MM.1S (cell line): ENCODE measurements around the gene LRG1.
A peak's percentile ranks its signal among the peaks of the same experiment; 100 is the strongest.

ENCODE experiments used
- DNase-seq: peaks from one replicate; pipeline ENCODE4 v3.0.0-alpha.2; 2015
- H2AFZ ChIP-seq: fragments of 300-600 bp; sonication (generic); 2 replicates; pipeline ENCODE4 v1.6.0; 2016; ENCODE audit warnings: antibody characterized with exemption, low read length
- H3F3A ChIP-seq: fragments of 300-600 bp; sonication (generic); 2 replicates; pipeline ENCODE4 v1.6.1; 2016; ENCODE audit warnings: mild to moderate bottlenecking, antibody characterized with exemption, low read length, moderate library complexity, mixed read lengths; ENCODE audit not compliant: insufficient read depth
- H3K27ac ChIP-seq: fragments of 300-600 bp; sonication (generic); 2 replicates; pipeline ENCODE4 v1.5.1; 2016; ENCODE audit warnings: mild to moderate bottlenecking, low read length
- H3K27me3 ChIP-seq: fragments of 300-600 bp; sonication (generic); replicated peaks from 2 replicates; pipeline ENCODE4 v1.6.0; 2016; ENCODE audit warnings: low read length; ENCODE audit not compliant: insufficient read depth
- H3K36me3 ChIP-seq: fragments of 300-600 bp; sonication (generic); replicated peaks from 2 replicates; pipeline ENCODE4 v1.6.1; 2016; ENCODE audit warnings: mild to moderate bottlenecking, low read length, mixed read lengths; ENCODE audit not compliant: insufficient read depth
- H3K4me1 ChIP-seq: fragments of 300-600 bp; sonication (generic); 2 replicates; pipeline ENCODE4 v1.6.1; 2016; ENCODE audit warnings: low read length, mixed read lengths
- H3K4me2 ChIP-seq: fragments of 300-600 bp; sonication (generic); 2 replicates; pipeline ENCODE4 v1.6.0; 2016; ENCODE audit warnings: low read depth, low read length
- H3K4me3 ChIP-seq: fragments of 300-600 bp; sonication (generic); 2 replicates; pipeline ENCODE4 v1.5.1; 2016; ENCODE audit warnings: low read length, mixed read lengths
- H3K79me2 ChIP-seq: fragments of 300-600 bp; sonication (generic); 2 replicates; pipeline ENCODE4 v1.6.1; 2016; ENCODE audit warnings: mixed run types, low read length, mixed read lengths
- H3K9ac ChIP-seq: fragments of 300-600 bp; sonication (generic); 2 replicates; pipeline ENCODE4 v1.6.1; 2016; ENCODE audit warnings: low read length, mixed read lengths
- H3K9me2 ChIP-seq: fragments of 300-600 bp; sonication (generic); replicated peaks from 2 replicates; pipeline ENCODE4 v1.6.1; 2016; ENCODE audit warnings: mild to moderate bottlenecking, low read length, mixed read lengths; ENCODE audit not compliant: insufficient read depth
- H3K9me3 ChIP-seq: fragments of 300-600 bp; sonication (generic); replicated peaks from 2 replicates; pipeline ENCODE4 v1.6.1; 2016; ENCODE audit warnings: mild to moderate bottlenecking, low read length, mixed read lengths; ENCODE audit not compliant: insufficient read depth
- H4K20me1 ChIP-seq: fragments of 300-600 bp; sonication (generic); 2 replicates; pipeline ENCODE4 v1.6.1; 2016; ENCODE audit warnings: mild to moderate bottlenecking, low read length, moderate library complexity, mixed read lengths; ENCODE audit not compliant: insufficient read depth
- EZH2 ChIP-seq: fragments of 300-600 bp; sonication (generic); optimal IDR thresholded peaks from 2 replicates; pipeline ENCODE3; 2017; ENCODE audit warnings: low read depth, mild to moderate bottlenecking, antibody characterized with exemption, low read length, mixed read lengths
- EZH2phosphoT487 ChIP-seq: fragments of 300-600 bp; sonication (generic); IDR thresholded peaks from 2 replicates; pipeline ENCODE4 v1.6.1; 2018; ENCODE audit warnings: antibody characterized with exemption, low read length
- TF ChIP-seq, protein P1 (sequence below): fragments of 300-600 bp; sonication (generic); IDR thresholded peaks from 2 replicates; pipeline ENCODE4 v1.5.1; 2016; ENCODE audit warnings: antibody characterized with exemption, low read length, mixed read lengths

Gene LRG1

DNA sequence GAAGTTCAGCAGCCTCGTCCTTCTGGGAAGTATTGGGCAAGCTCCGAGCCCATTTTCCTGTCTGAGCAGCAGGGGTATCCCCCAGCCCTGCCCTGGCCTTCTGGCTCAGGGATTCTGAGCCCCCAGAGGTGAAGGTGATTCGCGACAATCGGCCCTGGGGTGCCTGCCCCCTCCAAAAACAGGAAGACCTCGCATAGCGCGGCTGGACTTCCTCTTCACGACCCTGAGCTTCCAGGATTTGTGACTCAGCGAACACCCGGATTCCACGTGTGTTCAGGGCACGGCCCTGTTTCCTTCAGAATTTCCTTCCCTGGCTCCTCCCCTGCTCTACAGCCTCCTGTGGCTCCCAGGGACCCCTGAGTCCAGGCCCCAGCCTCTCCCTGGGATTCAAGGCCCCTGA lies 19.7 kb upstream of the LRG1 start, which contains the start of gene SEMA6B:
TSS of gene SEMA6B (minus strand) at position 116 of the 400 bp plus-strand sequence. CDS start 1,227 bp downstream, outside the sequence.
- H3K4me1 ChIP-seq, result no peaks in the 10 kb centered on the region
- H3K27me3 ChIP-seq, result peaks cover 56% of the 10 kb centered on the region
- no peak for DNase-seq
- H3K9ac ChIP-seq, result no peak within 1 kb of the TSS
- H3F3A ChIP-seq, result no peaks in the 10 kb centered on the region
- H3K9me2 ChIP-seq, result no peaks in the 10 kb centered on the region
- H3K79me2 ChIP-seq, result no peaks in the 10 kb centered on the region
- TF ChIP-seq, protein P1, sequence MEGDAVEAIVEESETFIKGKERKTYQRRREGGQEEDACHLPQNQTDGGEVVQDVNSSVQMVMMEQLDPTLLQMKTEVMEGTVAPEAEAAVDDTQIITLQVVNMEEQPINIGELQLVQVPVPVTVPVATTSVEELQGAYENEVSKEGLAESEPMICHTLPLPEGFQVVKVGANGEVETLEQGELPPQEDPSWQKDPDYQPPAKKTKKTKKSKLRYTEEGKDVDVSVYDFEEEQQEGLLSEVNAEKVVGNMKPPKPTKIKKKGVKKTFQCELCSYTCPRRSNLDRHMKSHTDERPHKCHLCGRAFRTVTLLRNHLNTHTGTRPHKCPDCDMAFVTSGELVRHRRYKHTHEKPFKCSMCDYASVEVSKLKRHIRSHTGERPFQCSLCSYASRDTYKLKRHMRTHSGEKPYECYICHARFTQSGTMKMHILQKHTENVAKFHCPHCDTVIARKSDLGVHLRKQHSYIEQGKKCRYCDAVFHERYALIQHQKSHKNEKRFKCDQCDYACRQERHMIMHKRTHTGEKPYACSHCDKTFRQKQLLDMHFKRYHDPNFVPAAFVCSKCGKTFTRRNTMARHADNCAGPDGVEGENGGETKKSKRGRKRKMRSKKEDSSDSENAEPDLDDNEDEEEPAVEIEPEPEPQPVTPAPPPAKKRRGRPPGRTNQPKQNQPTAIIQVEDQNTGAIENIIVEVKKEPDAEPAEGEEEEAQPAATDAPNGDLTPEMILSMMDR, result no peak
- TF ChIP-seq EZH2 (no peak), EZH2phosphoT487 (no peak)
- H3K4me2 ChIP-seq, result no peak within 1 kb of the TSS
- no peaks in the 10 kb centered on the region for H4K20me1 ChIP-seq
- no peaks in the 10 kb centered on the region for H3K9me3 ChIP-seq
- no peak within 1 kb of the TSS for H2AFZ ChIP-seq
- H3K4me3 ChIP-seq, result no peak within 1 kb of the TSS
- no peaks in the 10 kb centered on the region for H3K36me3 ChIP-seq
- H3K27ac ChIP-seq, result no peak within 1 kb of the TSS

DNA sequence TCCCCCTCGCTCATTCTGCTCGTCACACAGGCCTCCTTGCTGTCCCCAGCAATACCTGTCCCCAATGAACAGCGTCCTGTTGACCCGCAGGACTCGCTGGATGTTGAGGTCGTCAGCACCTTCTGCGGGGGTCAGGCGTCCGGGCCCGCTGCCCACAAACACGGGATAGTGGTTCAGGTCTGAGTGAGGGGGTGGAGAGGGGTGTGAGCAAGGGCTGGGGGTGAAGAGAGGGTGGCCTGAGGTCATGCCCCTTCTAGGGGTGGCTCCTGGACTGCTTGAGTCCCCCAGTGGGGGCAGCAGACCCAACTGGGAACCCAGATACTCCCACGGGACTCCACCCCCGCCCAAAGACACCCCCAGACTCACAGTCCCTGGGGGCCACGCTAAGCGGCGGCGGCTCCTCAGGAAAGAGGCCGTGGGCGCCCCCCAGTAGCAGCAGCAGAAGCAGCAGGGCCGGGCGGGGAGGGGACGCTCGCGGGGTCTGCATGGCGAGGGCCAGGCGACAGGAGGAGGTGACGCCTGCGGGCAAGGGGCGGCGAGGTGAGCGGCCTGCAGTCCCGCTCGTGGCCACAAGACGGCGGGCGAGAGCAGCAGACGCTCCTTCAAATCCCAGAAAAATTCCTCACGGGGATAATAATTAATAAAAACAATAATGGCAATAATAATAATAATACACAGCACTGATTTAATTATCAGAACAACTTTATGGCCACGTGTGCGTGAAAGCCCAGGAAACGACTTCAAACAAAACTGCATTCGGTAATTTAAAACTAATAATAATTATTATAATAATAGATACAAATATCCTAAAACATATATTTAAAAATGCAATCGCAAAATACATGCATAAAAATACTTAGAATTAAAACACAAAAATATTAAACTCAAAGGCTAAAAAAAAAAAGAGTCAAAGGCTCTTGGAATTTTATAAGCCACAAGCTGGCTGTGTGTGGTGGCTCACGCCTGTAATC lies 18.4 kb upstream of the LRG1 start:
- H3K9ac ChIP-seq, result no peak overlapping the region
- no peaks in the 10 kb centered on the region for H3F3A ChIP-seq
- no peaks in the 10 kb centered on the region for H3K36me3 ChIP-seq
- no peaks in the 10 kb centered on the region for H3K9me3 ChIP-seq
- no peaks in the 10 kb centered on the region for H3K79me2 ChIP-seq
- no peak overlapping the region for H3K27ac ChIP-seq
- H2AFZ ChIP-seq, result 0 out of 2 replicates have a peak overlapping the region, but pooled peaks have one; percentile 26
- no peak overlapping the region for H3K4me2 ChIP-seq
- no peaks in the 10 kb centered on the region for H3K4me1 ChIP-seq
- H4K20me1 ChIP-seq, result no peaks in the 10 kb centered on the region
- peak; percentile 34 for DNase-seq
- no peak overlapping the region for H3K4me3 ChIP-seq
- peaks cover 48% of the 10 kb centered on the region for H3K27me3 ChIP-seq
- H3K9me2 ChIP-seq, result no peaks in the 10 kb centered on the region
- TF ChIP-seq, protein P1, result peak; percentile 92
- no peak for TF ChIP-seq EZH2phosphoT487

DNA sequence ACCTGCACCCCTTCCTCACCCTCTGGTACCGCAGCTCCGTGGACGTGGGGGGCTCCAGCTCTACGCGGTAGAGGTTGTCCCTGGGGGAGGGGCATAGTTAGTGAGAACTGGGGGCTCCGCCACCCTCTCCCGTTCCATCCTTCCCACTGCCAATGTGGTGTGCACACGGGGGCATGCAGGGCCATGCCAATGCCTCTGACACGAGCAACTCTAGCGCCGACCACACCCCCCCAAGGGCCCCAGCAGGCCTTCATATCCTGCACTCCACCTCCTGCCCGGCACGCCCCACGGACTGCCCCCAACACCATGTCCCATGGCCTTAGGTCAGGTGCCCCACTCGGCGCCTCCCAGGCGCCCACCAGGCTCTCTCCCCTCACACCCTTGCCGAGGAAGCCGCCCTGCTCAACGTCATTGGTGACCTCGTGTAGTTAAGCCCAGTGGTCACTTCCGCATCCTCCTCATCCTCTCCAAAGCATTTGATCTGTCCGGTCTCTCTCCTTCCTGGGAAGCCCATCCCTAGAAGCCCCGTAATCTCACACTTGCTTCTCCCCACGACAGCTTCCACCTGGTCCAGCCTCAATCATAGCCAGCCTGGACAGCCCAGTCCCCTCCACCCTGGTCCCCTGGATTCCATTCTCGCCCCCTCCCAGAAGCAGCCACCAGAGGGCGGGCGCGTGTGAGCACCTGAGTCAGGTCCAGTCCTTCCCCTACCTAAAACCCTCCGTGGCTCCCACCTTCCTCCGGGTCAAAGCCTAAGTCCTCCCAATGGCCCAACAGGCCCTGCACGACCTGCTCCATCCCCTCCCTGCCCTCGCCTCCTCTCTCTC lies 17.5 kb upstream of the LRG1 start:
- Histone ChIP-seq H3K27ac (no peak overlapping the region), H3K4me3 (no peak overlapping the region)
- TF ChIP-seq EZH2 (no peak), EZH2phosphoT487 (no peak)
- TF ChIP-seq, protein P1, result peak; percentile 40

More for the DNA sequence above, 17.5 kb upstream of the LRG1 start:
- Histone ChIP-seq H3F3A (no peaks in the 10 kb centered on the region), H3K79me2 (no peaks in the 10 kb centered on the region), H2AFZ (no peak overlapping the region), H3K4me2 (no peak overlapping the region), H4K20me1 (no peaks in the 10 kb centered on the region), H3K27me3 (peaks cover 49% of the 10 kb centered on the region), H3K9ac (no peak overlapping the region), H3K9me2 (no peaks in the 10 kb centered on the region), H3K9me3 (no peaks in the 10 kb centered on the region), H3K36me3 (no peaks in the 10 kb centered on the region), H3K4me1 (no peaks in the 10 kb centered on the region)
- no peak for DNase-seq
